ENCODE data around the gene WNT9A.

The WNT9A gene

GRCh38 chr1:227941509-227942020 is 6.2 kb downstream of the WNT9A start:
- no peak for DNase-seq

DNA sequence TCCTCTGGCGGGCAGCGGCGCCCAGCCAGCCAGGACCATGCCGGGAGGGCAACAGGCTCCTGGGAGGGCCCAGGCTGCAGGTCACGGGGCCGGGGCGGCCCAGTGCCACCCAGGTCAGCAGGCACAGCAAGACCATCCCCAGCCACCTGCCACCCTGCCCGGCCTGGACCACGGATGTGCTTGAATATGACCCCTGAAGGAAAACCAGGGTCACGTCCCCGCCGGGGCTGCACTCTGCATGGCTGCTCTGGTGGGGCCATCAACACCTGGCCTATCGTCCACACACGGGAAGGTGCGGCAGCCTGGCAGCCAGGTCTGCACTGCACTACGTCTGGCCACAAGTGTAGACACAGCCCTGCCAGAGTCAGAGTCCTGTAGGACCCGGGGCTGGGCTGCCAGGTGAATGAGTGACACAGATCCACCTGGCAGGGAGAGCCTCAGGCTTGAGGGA is 6.9 kb downstream of the WNT9A start:
- DNase-seq = no peak

GRCh38 chr1:227939791-227940771 is 7.7 kb downstream of the WNT9A start:
- no peak for DNase-seq

DNA sequence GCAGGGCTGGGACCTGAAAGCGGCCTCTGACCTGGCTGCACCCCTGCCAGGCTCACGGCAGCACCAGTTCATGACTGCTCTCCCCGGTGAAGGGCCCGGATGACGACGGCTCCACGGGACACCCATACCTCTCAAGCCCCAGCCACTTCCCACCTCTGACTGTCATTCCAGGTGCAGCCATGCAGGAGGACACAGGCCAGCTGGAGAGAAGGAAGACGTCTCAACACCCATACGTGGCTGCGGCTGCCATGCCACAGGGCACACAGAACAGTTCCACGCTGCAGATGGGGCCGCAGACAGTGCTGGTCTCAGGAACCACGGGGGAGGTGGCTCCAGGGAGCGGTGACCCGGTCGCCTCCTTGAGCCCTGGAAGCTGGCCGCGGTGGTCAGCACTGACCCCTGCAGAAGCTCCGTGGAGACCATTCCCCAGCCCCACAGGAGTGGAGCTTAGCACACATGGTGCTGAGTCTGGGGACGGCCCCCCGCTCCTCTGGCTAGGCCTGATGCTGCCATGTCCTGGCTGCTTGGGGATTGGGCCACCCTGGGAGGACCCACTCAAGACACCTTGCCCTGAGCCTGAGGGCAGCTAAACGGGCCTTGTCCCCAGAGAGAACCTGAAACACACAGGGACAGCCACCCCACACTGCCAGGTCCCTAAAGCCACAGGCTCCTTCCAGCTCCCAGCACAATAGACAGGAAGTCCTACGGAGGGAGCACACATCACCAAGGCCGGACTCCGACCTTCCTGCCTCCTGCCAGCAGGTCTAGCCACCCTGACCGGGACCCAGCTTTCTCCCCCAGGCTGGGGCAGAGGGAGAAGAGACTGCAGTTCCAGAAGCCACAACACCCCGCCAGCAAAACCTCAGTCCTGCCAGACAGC is 8.6 kb downstream of the WNT9A start:
- no peak for DNase-seq

DNA sequence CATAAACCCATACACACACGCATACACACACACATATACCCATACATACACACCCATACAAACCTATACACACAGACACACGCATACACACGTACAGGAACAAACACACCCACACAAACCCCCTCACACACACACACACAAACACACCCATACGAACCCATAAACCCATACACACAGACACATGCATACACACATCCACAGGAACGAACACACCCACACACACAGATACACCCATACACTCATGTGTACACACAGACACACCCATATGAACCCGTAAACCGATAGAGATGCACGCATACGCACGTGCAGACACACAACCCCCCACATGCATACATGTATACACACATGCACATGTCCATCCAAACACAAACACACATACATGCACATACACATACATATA is 9.5 kb downstream of the WNT9A start:
- no peak for DNase-seq

DNA sequence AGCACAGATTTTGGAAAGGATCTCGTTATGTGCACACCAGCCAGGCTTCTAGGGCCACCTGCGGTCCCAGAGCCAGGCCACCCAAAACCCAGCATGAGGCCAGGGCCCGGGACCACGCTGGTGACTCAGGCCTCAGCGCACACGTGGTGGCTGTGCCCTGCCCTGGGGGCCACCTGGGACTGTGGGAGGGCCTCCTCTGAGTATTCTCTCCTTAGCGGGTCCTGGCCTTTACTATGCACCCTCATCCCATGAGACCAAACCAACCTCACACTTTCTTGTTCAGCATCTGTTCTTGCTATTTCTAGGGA is 9.9 kb downstream of the WNT9A start:
- DNase-seq = no peak

DNA sequence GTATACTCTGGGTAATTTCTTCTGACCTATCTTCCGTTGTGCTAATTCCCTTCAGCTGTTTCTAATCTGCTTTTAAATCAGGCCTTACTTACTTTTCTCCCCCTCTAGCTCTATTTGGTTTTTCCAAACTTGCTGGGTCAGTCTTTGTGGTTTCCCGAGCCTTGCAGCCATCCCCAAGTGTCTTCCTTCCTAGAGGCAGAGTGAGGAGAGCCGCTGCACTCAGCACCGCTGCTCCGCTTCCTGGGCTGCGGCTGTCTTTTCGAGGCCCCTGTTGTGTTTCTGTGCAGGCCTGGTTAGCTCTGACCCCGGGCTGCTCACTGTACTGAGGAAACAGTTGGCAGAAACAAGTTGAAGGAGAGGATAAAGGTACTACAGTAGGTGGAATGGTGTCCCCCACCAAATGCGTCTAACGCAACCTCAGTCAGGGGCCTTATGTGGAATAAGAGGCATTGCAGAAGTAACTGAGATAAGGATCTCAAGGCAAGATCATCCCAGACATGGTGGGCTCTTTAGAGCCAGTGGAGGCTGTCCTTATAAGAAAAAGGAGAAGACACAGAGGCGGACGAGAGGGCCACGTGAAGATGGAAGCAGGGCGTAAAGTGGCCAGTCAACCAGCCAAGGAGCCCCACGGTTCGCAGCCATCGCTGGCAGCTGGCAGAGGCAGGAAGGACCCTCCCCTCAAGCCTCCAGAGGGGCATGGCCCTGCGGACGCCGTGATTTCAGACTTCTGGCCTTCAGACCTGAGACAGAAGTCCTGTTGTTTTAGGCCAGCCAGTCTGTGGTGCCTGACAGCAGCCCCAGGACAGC is 10.5 kb downstream of the WNT9A start:
- DNase-seq = no peak

GRCh38 chr1:227935826-227936225 is 11.9 kb downstream of the WNT9A start:
- no peak for DNase-seq

- DNase-seq = no peak
Observed at GRCh38 chr1:227934476-227935313, 13.0 kb downstream of the WNT9A start.

GRCh38 chr1:227929751-227930472 is 17.8 kb downstream of the WNT9A start:
- DNase-seq = no peak

DNA sequence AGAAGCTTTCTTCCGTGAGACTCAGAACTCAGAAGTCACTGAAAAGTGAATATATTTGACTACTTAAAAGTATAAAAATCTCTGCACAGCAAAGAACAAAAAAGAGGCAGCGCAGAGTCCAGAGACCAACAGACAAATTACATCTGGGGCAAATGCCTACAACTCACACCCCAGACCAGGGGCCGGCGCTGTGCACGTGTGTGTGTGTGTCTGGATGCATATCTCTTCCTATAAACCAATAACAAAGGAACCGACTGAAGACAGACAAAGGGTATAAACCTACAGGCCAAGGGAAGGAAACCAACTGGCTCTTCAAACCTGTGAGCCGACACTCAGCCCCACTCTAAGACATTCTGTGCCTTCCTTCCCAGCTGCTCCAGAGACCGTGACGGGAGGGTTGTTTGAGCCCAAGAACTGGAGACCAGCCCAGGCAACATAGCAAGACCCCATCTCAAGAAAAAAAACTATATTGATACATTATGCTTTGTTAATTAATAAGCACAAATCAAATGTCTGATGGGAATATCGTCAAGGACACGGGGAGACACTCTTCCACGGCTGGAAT is 18.8 kb downstream of the WNT9A start:
- no peak for DNase-seq

- no peak for DNase-seq
Observed at GRCh38 chr1:227927971-227928741, 19.6 kb downstream of the WNT9A start.

GRCh38 chr1:227926896-227927885 is 20.5 kb downstream of the WNT9A start:
- DNase-seq = no peak

- DNase-seq = no peak
Observed at GRCh38 chr1:227926216-227926791, 21.4 kb downstream of the WNT9A start.

DNA sequence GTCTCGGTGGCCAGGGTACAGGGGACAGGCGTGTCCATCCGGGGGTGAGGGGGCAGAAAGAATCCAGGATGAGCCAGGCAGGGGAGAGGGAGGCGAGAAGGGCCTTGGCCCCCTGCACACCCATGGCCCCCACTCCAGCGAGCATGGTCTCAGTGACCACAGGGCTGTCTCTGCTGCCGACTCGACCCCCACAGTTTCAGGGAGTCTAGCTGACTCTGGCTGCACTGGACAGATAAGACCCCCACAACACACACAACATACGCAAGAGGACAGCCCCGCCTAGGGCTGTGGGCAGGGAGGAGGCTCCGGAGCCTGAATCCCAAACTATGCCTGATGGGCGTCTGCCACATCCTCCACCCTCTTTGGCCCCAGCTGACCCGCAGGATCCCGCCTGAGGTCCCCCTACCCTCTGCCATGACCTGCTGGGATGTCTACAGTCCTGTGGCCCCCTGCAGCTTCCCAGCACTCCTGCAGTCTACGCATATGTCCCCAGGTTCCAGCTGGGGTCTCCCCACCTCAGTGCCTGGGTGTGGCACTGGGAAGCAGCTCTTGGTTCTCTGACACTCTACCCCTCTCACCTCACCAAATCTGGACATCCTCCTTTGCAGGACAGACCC is 22.0 kb downstream of the WNT9A start:
- no peak for DNase-seq

DNA sequence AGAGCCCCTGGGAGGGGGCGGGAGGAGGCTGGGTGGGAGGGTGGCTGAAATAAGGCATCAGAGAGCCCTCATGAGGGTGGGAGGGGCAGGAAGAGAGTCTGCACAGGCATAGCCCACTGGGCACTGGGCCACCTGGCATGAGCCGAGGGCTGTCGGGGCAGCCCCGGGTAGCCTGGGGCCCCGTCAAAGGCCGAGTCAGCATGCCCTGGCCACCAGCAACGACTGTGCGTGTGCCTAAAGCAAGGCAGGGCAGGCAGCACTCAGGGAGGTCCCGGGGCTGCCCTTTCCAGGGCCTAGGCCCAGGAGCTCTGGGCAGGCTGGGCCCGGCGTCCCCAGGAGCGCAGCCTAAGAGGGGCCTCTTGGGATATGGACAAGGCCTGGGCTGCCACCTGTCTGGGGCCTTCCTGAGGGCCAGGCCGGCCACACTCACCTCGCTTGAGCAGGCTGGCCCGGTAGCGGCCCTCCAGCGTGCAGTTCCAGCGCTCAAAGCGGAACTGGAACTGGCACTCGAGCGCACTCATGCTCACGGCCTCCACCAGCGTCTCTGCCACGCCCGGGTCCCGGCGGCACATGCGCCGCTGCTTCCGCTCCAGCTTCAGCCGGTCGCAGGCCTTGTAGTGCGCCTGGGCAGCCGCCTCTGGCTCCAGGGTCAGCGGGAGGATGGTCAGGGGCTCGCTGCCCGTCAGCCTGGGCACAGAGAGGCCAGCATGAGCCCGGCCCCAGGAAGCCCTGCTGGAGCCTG is 22.7 kb downstream of the WNT9A start:
- no peak for DNase-seq

All from NCI-H1417 treated with DMSO at 0.1 percent for 48 hours (cell line).